Kidney (tissue), 14 donors: ENCODE results near the gene PLXNB3. TPM values are rescaled to one million over a fixed set of nuclear protein-coding genes. Genes with fewer than 3 reads are reported as not detected.

Experiments used
- DNase-seq, 5 donors: peaks; one replicate each; pipeline ENCODE4 v3.0.0-alpha.2; 2013 to 2020
- FAIRE-seq: peaks from 2 replicates; lab custom pipeline; 2012; peaks lifted over from hg19 to GRCh38; lab: Jason Lieb, UNC
- H3K27ac ChIP-seq, 2 donors: one replicate each; pipeline ENCODE4 v1.7.0; 2013; ENCODE audit warnings: low read depth in 2 of 2, low read length in 2 of 2, inconsistent platforms in 1 of 2
- H3K27me3 ChIP-seq: one replicate; pipeline ENCODE4 v1.7.1; 2013; ENCODE audit warnings: low read length, inconsistent platforms; ENCODE audit not compliant: control insufficient read depth, insufficient read depth
- H3K36me3 ChIP-seq, 3 donors: one replicate each; pipeline versions ENCODE4 v1.7.0 to v1.7.1; 2013; ENCODE audit warnings: low read length in 3 of 3, control low read depth in 1 of 3, inconsistent platforms in 1 of 3; ENCODE audit not compliant: insufficient read depth in 3 of 3, control insufficient read depth in 2 of 3
- H3K4me1 ChIP-seq, 3 donors: one replicate each; pipeline versions ENCODE4 v1.7.0 to v1.7.1; 2013; ENCODE audit warnings: low read length in 3 of 3, inconsistent platforms in 1 of 3, low read depth in 1 of 3; ENCODE audit not compliant: control insufficient read depth in 2 of 3, insufficient read depth in 2 of 3
- H3K4me3 ChIP-seq, 3 donors: one replicate each; pipeline versions ENCODE4 v1.7.0 to v1.8.1; 2013; ENCODE audit warnings: low read length in 3 of 3, control low read depth in 1 of 3, inconsistent platforms in 1 of 3
- H3K9ac ChIP-seq, 3 donors: one replicate each; pipeline versions ENCODE4 v1.7.0 to v1.7.1; 2013; ENCODE audit warnings: low read length in 3 of 3, control low read depth in 1 of 3, inconsistent platforms in 1 of 3
- H3K9me3 ChIP-seq, 3 donors: one replicate each; pipeline versions ENCODE4 v1.7.0 to v1.7.1; 2013; ENCODE audit warnings: low read length in 3 of 3, control low read depth in 1 of 3, inconsistent platforms in 1 of 3; ENCODE audit not compliant: control insufficient read depth in 2 of 3, insufficient read depth in 1 of 3
- CTCF ChIP-seq: IDR thresholded peaks from 3 replicates; pipeline ENCODE4 v1.5.1; 2012; ENCODE audit warnings: mild to moderate bottlenecking, moderate library complexity, borderline replicate concordance; ENCODE audit not compliant: insufficient read depth; ENCODE audit errors: extremely low read depth
- intact Hi-C: fragments of 100-400 bp; cut with DNase I; formaldehyde crosslinking; loops from one replicate; pipeline ENCODE4 v1.11.1; 2022
- polyA plus RNA-seq: library from polyadenylated mRNA; stranded (reverse); fragments of 350-450 nt; fragmentation: Illumina TruSeq; extraction: RNeasy Lipid Tissue Mini Kit (QIAGEN cat#74804); gene quantifications from one replicate; pipeline ENCODE4 v1.2.3, GENCODE V29; 2014; ENCODE audit warnings: low read depth, low replicate concordance; ENCODE audit not compliant: insufficient read depth
- total RNA-seq: library from RNA; stranded (reverse); fragmentation: NEBNext Ultra II Directional; extraction: Animal tissue kit (Norgen Biotek cat#: 25700); gene quantifications from one replicate; pipeline ENCODE4 v1.2.1, GENCODE V29; 2021
- donor health status: control.
- donor health status: control.
- donor health status: control.
- donor health status: control.
- donor health status: control.
- donor health status: DM: yes; HTN: yes; CAD: no.
- donor health status: Normal renal cell carcinoma (clear cell type).

The PLXNB3 gene
- total and polyA plus RNA-seq, 2 donors from 2014 or later = 2.2 to 5.6 TPM

GRCh38 chrX:153738056-153738605, 25.9 kb upstream of the PLXNB3 start:
- no peaks in the 10 kb centered on the region for H3K27me3 ChIP-seq
- no peak for TF ChIP-seq CTCF
- no peaks in the 10 kb centered on the region for H3K4me1 ChIP-seq
- H3K4me3 ChIP-seq = no peak overlapping the region
- DNase-seq = no peak
- no peak for FAIRE-seq
- no peak overlapping the region for H3K9ac ChIP-seq
- peaks cover 0 to 2% (median 0%) of the 10 kb centered on the region in 3 donors for H3K36me3 ChIP-seq
- no peak overlapping the region for H3K27ac ChIP-seq
- no peaks in the 10 kb centered on the region for H3K9me3 ChIP-seq
- intact Hi-C loops = no loop called here

GRCh38 chrX:153739754-153740486, 24.1 kb upstream of the PLXNB3 start:
- FAIRE-seq = no peak

DNA sequence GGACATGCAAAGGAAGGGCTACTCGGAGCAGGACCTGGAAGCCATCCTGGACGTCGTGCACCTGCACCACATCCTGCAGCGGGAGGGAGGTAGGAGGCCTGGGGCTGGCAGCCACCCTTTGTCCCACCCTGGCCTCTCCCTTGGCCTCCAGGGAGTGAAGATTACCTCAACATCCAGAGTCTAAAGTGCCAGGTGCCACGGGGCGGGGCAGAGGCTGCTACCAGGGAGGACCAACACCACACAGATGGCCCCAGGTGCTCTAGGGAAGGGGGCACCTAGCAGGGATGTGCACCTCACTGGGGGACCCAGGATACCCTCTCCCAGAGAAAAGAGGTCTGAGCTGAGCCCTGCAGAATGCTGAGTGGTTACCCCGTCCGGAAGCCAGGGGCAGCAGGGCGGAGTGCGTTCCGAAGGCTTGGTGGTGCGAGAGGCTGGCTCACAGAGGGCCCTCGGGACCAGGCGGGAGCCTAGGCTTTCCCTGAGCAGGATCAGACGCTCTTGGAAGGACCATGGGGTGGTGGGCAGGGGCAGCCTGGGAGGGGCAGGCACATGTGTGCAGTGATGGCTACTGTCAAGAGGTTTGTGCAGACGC, 23.3 kb upstream of the PLXNB3 start:
- no peak overlapping the region for H3K4me3 ChIP-seq
- H3K9me3 ChIP-seq = no peaks in the 10 kb centered on the region
- DNase-seq (no peak), FAIRE-seq (no peak)
- H3K36me3 ChIP-seq = peaks cover 0 to 2% (median 0%) of the 10 kb centered on the region in 3 donors
- H3K9ac ChIP-seq = no peak overlapping the region
- H3K4me1 ChIP-seq = no peaks in the 10 kb centered on the region
- no peak overlapping the region for H3K27ac ChIP-seq
- intact Hi-C loops = no loop called here
- no peak for TF ChIP-seq CTCF
- H3K27me3 ChIP-seq = no peaks in the 10 kb centered on the region

More at GRCh38 chrX:153739754-153740486, 24.1 kb upstream of the PLXNB3 start:
- no peak for DNase-seq
- H3K4me1 ChIP-seq = no peaks in the 10 kb centered on the region
- peaks cover 0 to 2% (median 0%) of the 10 kb centered on the region in 3 donors for H3K36me3 ChIP-seq
- no peaks in the 10 kb centered on the region for H3K9me3 ChIP-seq
- H3K9ac ChIP-seq = no peak overlapping the region
- H3K4me3 ChIP-seq = no peak overlapping the region
- TF ChIP-seq CTCF = no peak
- intact Hi-C loops = no loop called here
- no peaks in the 10 kb centered on the region for H3K27me3 ChIP-seq
- no peak overlapping the region for H3K27ac ChIP-seq
